Colon (tissue), 2 donors: Measurements from ENCODE around the gene A1CF.
"Not testable (repeated sequence)": the region's sequence is repeated elsewhere in the genome, so short reads cannot be mapped to it uniquely, and the experiment has no call there.

Experiments
- FAIRE-seq: peaks from 2 replicates; lab custom pipeline; 2012; peaks lifted over from hg19 to GRCh38; lab: Jason Lieb, UNC
- donor health status: control.
- donor health status: control.

The A1CF gene

DNA sequence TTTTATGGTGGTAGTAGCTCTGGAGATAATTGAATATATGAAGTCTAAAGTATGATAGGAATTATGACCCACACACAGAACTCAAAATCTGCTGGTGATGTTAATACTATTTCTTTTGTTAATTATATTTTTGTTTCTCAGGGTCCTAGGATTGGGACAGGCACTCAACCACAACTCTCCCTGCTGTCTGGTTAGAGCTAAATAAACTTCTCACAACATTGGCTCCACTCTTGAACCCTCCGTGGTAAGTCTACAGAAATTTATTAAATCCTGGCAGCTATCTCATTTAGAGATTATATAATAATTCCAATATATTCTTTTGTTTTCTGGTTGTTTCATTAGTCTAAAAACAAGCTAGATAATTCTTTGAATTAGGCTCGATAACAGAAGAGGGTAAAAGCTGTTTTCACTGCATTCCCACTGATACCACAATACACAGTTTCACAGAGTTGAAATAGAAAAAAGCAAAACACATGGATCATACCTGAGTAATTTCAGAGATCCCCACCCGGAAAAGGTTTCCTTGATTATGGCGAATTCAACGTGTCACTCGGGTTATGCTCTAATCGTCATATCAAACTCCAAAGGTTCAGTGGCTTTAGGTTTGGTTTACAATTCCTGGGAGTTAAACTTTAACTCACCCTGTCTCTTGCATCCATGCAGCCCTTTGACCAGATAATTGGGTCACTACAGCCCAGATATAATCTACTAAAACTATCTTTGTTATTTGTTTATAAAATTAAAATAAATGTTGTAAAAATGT, at the start of gene A1CF:
Gene A1CF (minus strand): TSS at position 531 of the 763 bp plus-strand sequence. CDS start 25,687 bp downstream, outside the sequence.
- no peak for FAIRE-seq

GRCh38 chr10:50931948-50932431, 46.6 kb upstream of the A1CF start:
- no peak for FAIRE-seq

DNA sequence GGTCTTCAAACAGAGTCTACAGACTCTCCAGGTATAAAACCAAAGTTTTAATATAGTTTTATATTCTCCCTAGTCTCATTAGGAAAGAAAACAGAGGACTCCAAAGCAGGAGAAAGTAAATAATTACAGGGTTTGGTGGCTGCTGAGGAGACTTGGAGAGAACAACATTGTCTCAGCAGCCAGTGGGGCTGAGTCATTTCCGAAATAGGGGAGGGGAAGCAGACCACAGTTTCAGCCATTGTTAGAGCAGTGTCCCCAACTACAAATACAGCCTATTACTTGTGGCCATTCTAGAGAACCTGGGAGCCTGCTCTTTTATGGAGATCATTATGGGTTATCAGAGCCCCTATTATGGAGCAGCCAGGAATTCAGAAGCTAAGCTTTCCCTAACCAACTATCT, 44.2 kb upstream of the A1CF start:
- no peak for FAIRE-seq

- no peak for FAIRE-seq
Observed at GRCh38 chr10:50928190-50928552, 42.7 kb upstream of the A1CF start.

DNA sequence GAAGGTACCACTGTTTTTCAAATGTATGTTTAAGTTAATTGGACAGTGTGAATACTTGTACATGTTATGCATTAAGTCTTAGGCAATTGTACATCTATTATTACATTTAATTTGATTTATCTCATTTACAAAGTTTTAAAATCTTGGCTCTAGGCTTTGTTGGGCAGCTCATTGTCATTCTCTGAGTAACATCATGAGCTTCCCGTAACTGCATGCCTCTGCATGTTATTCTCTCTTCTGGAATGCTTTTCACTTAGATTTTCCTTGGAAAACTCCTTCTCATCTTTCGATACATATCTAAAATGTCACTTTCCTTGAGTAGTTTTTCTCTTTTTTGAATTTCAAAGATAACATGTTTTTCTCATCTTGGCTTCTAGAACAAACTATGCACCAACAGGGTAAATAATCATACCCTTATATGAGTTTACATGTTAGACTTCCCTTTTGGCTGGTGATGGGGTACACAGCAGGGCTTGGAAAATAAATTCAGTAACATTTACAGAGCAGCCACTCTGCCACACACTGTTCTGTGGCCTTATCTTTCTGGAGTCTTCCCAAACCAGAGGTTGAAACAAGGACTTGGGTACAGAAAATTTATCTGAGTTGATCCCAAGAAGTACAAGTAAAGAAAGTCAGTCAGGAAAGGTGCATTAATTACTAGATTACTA, 42.2 kb upstream of the A1CF start:
- FAIRE-seq: no peak

DNA sequence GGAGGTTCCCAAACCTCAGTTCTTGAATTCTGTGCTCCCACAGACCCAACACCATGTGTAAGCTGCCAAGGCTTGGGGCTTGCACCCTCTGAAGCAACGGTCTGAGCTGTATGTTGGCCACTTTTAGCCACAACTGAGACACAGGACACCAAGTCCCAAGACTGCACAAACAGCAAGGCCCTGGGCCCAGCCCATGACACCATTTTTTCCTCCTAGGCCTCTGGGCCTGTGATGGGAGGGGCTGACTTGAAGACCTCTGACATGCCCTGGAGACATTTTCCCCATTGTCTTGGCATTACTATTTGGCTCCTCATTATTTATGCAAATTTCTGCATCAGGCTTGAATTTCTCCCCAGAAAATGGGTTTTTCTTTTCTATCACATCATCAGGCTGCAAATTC, 38.0 kb upstream of the A1CF start:
- FAIRE-seq: not testable (repeated sequence)

DNA sequence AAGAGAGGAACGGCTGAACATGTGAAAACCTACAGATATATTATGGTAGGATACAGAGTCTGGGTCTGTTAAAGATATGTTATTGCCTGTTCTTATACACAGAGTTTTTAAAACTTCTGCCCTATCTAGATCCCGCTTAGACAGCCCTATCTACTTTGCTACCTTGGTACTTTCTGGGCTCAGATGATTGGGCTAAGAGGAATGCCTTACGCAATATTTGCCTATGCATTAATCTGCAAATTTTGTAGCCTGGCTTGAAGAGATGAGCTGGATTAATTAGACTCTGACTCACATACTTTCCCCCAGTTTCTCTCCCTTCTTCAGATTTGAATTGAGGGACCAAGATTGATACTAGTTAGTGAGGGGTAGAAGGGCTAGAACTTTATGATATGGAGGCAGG, 33.6 kb upstream of the A1CF start:
- no peak for FAIRE-seq

DNA sequence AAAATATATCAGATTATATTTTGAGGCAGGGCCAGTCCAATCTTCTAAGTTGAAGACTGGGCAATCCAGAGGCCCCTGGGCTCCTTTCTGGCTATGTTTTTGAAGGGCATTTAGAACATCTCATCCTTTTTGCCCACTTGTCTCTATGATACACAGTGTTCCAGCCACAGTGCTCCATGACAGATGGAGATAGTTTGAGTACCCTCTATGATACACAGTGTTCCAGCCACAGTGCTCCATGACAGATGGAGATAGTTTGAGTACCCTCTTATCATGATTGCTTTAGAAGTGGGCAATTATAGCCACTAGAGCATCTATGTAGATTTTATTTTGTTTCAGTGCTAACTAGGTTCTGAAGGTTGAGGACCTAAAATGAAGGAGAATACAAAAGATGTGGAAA, 33.1 kb upstream of the A1CF start:
- FAIRE-seq: no peak

GRCh38 chr10:50917486-50917885, 32.1 kb upstream of the A1CF start:
- no peak for FAIRE-seq

DNA sequence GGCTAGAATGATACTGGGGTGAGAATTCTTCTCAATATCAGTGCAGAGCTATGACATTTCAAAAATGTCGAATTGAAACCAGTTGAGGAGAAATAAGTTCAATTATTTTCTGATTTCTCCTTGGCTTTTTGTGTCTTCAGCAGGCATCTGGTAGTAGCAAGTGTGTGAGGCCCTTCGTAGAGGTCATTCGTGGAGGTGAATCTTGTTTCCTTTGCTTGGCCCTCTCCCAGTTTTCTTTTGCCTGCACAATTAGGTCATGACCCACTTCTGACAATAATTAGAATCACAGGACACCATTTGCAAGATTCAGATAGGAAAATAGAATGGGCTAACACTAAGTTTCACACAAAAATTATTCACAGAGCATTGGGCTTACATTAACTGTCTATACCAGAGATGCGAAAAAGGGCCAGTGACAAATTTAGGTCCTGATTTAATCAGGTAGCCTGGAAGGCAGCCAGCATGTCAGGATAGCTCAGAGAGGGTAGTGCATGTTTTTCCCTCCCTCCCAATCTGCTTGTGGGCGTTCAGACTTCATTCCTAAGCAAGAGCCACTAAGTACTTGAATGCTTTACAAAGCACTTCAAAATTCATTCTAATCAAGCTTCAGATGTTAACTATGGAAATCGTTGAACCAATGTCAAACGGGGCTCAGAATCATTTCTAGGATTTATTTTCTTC, 24.0 kb upstream of the A1CF start:
- no peak for FAIRE-seq

DNA sequence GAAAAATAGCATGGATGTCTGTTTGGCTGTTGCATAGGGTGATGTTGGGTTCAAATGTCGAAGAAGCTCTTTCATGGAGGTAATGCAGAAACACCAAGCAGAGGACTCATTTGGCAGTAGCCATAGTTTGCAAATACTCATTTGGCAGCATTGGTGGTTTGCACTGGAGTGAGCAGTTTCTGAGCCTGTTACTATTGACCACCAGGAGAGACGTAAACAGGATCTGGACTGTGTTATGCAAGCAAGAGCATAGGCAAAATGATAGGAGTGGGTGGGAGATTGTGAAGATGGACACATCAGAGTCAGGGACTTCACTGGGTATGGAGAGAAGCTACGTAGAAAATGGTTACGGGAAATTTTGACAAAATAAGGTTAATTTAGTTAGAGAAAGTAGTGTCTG, 22.9 kb upstream of the A1CF start:
- FAIRE-seq: no peak

- not testable (repeated sequence) for FAIRE-seq
Observed at GRCh38 chr10:50905797-50906196, 20.4 kb upstream of the A1CF start.

- no peak for FAIRE-seq
Observed at GRCh38 chr10:50896721-50897120, 11.3 kb upstream of the A1CF start.

DNA sequence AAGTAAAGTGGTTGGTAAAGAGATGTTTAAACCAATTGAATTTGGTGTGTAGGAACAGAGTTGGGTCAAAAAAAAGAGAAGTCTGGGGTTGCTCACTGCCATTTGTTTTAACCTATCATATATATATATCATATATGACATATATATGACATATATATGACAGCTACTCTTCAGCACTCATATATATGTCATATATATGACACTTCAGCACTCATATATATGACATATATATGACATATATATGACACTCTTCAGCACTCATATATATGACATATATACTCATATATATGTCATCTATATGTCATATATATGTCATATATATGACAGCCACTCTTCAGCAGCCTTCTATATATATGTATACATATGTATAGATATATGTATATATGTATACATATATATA, 8.9 kb upstream of the A1CF start:
- no peak for FAIRE-seq

- FAIRE-seq: no peak
Observed at GRCh38 chr10:50892467-50892866, 7.0 kb upstream of the A1CF start.

GRCh38 chr10:50884302-50884701, 1.1 kb downstream of the A1CF start:
- no peak for FAIRE-seq

DNA sequence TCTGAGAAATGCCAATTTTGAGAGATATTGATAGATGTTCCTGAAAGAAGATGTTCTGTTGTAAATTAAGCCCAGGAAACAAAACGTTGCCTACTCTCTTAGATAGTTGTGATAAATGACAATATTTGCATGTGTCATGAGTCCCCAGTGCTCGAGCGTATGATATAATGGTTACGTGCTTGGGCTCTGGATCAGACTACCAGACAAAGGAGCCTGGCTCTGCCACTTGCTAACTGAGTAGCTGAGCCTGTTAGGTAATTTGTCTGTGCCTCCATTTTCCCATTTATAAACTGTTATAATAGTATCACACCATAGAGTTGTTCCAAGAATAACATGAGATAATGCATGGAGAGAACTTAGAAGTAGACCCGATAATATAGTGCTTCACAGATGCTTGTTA, 1.8 kb downstream of the A1CF start:
- no peak for FAIRE-seq

DNA sequence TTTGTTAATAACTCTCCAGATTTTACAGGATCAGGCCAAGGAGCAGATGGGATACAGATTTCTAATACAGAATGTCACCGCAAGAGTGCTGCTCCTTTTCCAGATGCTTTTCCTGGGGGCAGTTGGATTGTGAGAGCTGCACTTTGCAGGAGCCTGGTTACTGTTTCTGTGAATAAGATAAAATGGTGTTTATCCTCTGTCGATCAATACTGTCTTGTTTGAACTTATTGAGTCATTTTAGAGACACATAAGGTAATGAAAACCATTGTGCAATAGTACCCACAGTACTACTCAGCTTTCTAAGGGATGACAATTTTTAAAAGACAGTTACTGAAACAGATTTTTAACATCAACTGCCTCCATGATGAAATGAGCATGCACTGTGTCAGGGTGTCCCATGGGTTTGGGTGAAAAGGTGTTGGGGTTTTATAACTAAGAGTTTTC, 2.9 kb downstream of the A1CF start:
- FAIRE-seq: no peak

DNA sequence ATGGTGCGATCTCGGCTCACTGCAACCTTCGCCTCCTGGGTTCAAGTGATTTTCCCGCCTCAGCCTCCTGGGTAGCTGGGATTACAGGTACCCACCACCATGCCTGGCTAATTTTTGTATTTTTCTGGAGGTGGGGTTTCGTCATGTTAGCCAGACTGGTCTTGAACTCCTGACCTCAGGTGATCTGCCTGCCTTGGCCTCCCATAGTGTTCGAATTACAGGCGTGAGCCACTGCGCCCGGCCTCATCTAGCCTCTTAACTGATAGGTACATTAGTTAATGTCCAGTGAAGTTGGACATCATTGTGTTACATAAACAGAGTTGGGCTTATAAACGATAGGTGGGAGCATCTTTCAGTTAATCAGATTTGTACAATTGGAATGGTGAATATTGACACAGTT, 4.4 kb downstream of the A1CF start:
- not testable (repeated sequence) for FAIRE-seq

DNA sequence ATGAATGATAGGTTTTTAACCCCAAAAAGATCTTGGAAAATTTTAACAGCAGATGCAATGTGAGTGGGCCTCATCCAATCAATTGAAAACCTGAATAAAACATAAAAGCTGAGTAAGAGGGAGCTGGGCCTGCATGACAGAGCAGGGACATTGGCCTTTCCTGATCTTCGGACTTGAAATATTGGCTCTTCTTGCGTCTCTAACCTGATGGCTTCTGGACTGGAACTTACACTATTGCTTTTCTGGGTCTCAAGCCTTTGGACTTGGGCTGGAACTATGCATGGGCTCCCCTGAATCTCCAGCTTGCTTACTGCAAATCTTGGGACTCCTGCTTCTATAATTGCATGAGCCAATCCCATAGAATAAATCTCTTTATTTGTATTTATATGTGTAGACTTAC, 9.0 kb downstream of the A1CF start:
- FAIRE-seq: no peak

- no peak for FAIRE-seq
Observed at GRCh38 chr10:50874723-50875122, 10.7 kb downstream of the A1CF start.

GRCh38 chr10:50866317-50866716, 19.1 kb downstream of the A1CF start:
- FAIRE-seq: no peak

DNA sequence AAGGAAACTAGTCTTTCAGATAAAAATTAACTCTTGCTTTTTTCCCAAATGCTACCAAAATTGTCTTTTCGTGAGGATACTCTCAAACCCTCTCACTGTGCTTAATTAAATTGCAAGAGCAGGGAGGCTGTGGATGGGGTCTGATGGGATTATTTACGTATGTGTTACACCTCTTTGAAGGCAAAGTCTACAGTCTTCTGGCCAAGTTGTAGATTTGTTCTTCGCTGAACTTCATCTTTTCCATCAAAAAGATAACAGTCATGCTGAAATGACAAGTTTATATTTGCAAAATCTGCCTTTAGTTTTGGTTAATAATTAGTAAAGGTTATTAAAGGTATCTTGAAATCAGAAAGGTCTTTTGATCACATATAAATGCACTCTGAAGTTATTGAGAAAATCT, 22.7 kb downstream of the A1CF start:
- no peak for FAIRE-seq
